ENCODE measurements around the gene RARA.

RARA gene

GRCh38 chr17:40323391-40324381, 14.7 kb downstream of the RARA start:
- no peaks in the 10 kb centered on the region for H3K9me3 Mint-ChIP-seq
- peaks cover 45% of the 10 kb centered on the region for H3K36me3 Mint-ChIP-seq (ENCODE audit: low read depth)
- intact Hi-C loops (cut with micrococcal nuclease), result loop anchor here (2.0 kb wide), 1 partner anchor 19 kb away; no protein-coding TSS in a partner anchor
- peak overlapping the region; percentile 96 for H3K27ac Mint-ChIP-seq
- peak overlapping the region; percentile 94 for H3K4me3 Mint-ChIP-seq
- peaks cover 100% of the 10 kb centered on the region for H3K4me1 Mint-ChIP-seq (ENCODE audit: low read depth)
- H3K27me3 Mint-ChIP-seq, result no peaks in the 10 kb centered on the region

GRCh38 chr17:40325156-40326013, 16.4 kb downstream of the RARA start:
- Mint-ChIP-seq H3K36me3 (ENCODE audit: low read depth) (peaks cover 33% of the 10 kb centered on the region), H3K27me3 (no peaks in the 10 kb centered on the region), H3K4me3 (peak overlapping the region; percentile 55), H3K9me3 (no peaks in the 10 kb centered on the region), H3K27ac (peak overlapping the region; percentile 96), H3K4me1 (ENCODE audit: low read depth) (peaks cover 98% of the 10 kb centered on the region)
- intact Hi-C loops (cut with micrococcal nuclease), result no loop called here

GRCh38 chr17:40326014-40326831, 17.2 kb downstream of the RARA start:
- intact Hi-C loops (cut with micrococcal nuclease), result no loop called here
- H3K9me3 Mint-ChIP-seq, result no peaks in the 10 kb centered on the region
- H3K36me3 Mint-ChIP-seq (ENCODE audit: low read depth), result peaks cover 39% of the 10 kb centered on the region
- no peaks in the 10 kb centered on the region for H3K27me3 Mint-ChIP-seq
- peaks cover 98% of the 10 kb centered on the region for H3K4me1 Mint-ChIP-seq (ENCODE audit: low read depth)
- peak overlapping the region; percentile 55 for H3K4me3 Mint-ChIP-seq
- H3K27ac Mint-ChIP-seq, result peak overlapping the region; percentile 96

GRCh38 chr17:40326832-40327199, 17.8 kb downstream of the RARA start:
- intact Hi-C loops (cut with micrococcal nuclease), result no loop called here

GRCh38 chr17:40327244-40327729, 18.3 kb downstream of the RARA start:
- Mint-ChIP-seq H3K9me3 (no peaks in the 10 kb centered on the region), H3K27me3 (no peaks in the 10 kb centered on the region), H3K4me3 (peak overlapping the region; percentile 42)

More at GRCh38 chr17:40326832-40327199, 17.8 kb downstream of the RARA start:
- Mint-ChIP-seq H3K9me3 (no peaks in the 10 kb centered on the region), H3K27me3 (no peaks in the 10 kb centered on the region), H3K4me1 (ENCODE audit: low read depth) (peaks cover 98% of the 10 kb centered on the region), H3K4me3 (peak overlapping the region; percentile 42), H3K36me3 (ENCODE audit: low read depth) (peaks cover 39% of the 10 kb centered on the region), H3K27ac (peak overlapping the region; percentile 96)

GRCh38 chr17:40327735-40328385, 18.9 kb downstream of the RARA start:
- H3K27ac Mint-ChIP-seq, result peak overlapping the region; percentile 96
- peak overlapping the region; percentile 42 for H3K4me3 Mint-ChIP-seq
- no peaks in the 10 kb centered on the region for H3K27me3 Mint-ChIP-seq
- H3K36me3 Mint-ChIP-seq (ENCODE audit: low read depth), result peaks cover 43% of the 10 kb centered on the region
- peaks cover 98% of the 10 kb centered on the region for H3K4me1 Mint-ChIP-seq (ENCODE audit: low read depth)
- intact Hi-C loops (cut with micrococcal nuclease), result no loop called here
- no peaks in the 10 kb centered on the region for H3K9me3 Mint-ChIP-seq

More at GRCh38 chr17:40327244-40327729, 18.3 kb downstream of the RARA start:
- Mint-ChIP-seq H3K4me1 (ENCODE audit: low read depth) (peaks cover 98% of the 10 kb centered on the region), H3K36me3 (ENCODE audit: low read depth) (peaks cover 39% of the 10 kb centered on the region), H3K27ac (peak overlapping the region; percentile 96)
- intact Hi-C loops (cut with micrococcal nuclease), result no loop called here

- peak overlapping the region; percentile 96 for H3K27ac Mint-ChIP-seq
- H3K4me1 Mint-ChIP-seq (ENCODE audit: low read depth), result peaks cover 98% of the 10 kb centered on the region
- no peaks in the 10 kb centered on the region for H3K27me3 Mint-ChIP-seq
- H3K9me3 Mint-ChIP-seq, result no peaks in the 10 kb centered on the region
- intact Hi-C loops (cut with micrococcal nuclease), result no loop called here
- H3K36me3 Mint-ChIP-seq (ENCODE audit: low read depth), result peaks cover 48% of the 10 kb centered on the region
- H3K4me3 Mint-ChIP-seq, result peak overlapping the region; percentile 37
These were observed 19.4 kb downstream of the RARA start for GRCh38 chr17:40328386-40328766.

GRCh38 chr17:40329839-40330794, 21.1 kb downstream of the RARA start:
- Mint-ChIP-seq H3K4me1 (ENCODE audit: low read depth) (peaks cover 98% of the 10 kb centered on the region), H3K9me3 (no peaks in the 10 kb centered on the region), H3K27me3 (no peaks in the 10 kb centered on the region), H3K36me3 (ENCODE audit: low read depth) (peaks cover 58% of the 10 kb centered on the region), H3K4me3 (peak overlapping the region; percentile 32), H3K27ac (peak overlapping the region; percentile 96)
- intact Hi-C loops (cut with micrococcal nuclease), result no loop called here

- intact Hi-C loops (cut with micrococcal nuclease), result no loop called here
- no peaks in the 10 kb centered on the region for H3K27me3 Mint-ChIP-seq
- peak overlapping the region; percentile 32 for H3K4me3 Mint-ChIP-seq
- H3K9me3 Mint-ChIP-seq, result no peaks in the 10 kb centered on the region
- H3K36me3 Mint-ChIP-seq (ENCODE audit: low read depth), result peaks cover 61% of the 10 kb centered on the region
- peaks cover 98% of the 10 kb centered on the region for H3K4me1 Mint-ChIP-seq (ENCODE audit: low read depth)
- H3K27ac Mint-ChIP-seq, result peak overlapping the region; percentile 96
These were observed 22.0 kb downstream of the RARA start for GRCh38 chr17:40330850-40331470.

- peak overlapping the region; percentile 72 for H3K4me3 Mint-ChIP-seq
- H3K9me3 Mint-ChIP-seq, result no peaks in the 10 kb centered on the region
- intact Hi-C loops (cut with micrococcal nuclease), result no loop called here
- peaks cover 61% of the 10 kb centered on the region for H3K36me3 Mint-ChIP-seq (ENCODE audit: low read depth)
- peaks cover 97% of the 10 kb centered on the region for H3K4me1 Mint-ChIP-seq (ENCODE audit: low read depth)
- no peaks in the 10 kb centered on the region for H3K27me3 Mint-ChIP-seq
- H3K27ac Mint-ChIP-seq, result peak overlapping the region; percentile 96
These were observed 23.0 kb downstream of the RARA start for GRCh38 chr17:40331743-40332641.

Data from dendritic cell treated with granulocyte-macrophage colony-stimulating factor and Interleukin-4, amounts not matched to agents 40 ng/mL and 50 ng/mL, for 4 days (primary cell).